H1 (cell line): ENCODE data around the gene PSTK. TPM values are rescaled to one million over a fixed set of nuclear protein-coding genes. Genes with fewer than 3 reads are reported as not detected.

ENCODE experiments used
- CTCF ChIA-PET: fragments of 300-600 bp; sonication (Branson Sonifier 250); formaldehyde crosslinking; loops from one replicate; lab custom pipeline; 2021; ENCODE audit not compliant: partially characterized antibody; lab: Charles Lee
- POLR2A ChIA-PET: fragments of 300-600 bp; sonication (Branson Sonifier 250); formaldehyde crosslinking; loops from one replicate; lab custom pipeline; 2021; ENCODE audit warnings: inconsistent platforms; ENCODE audit not compliant: partially characterized antibody; lab: Charles Lee
- DNase-seq, 2 experiments: peaks; one replicate each; pipeline versions ENCODE4 v3.0.0 to v3.0.0-alpha.2; 2010 to 2022; ENCODE audit warnings: low spot score in 2 of 2, low read depth in 1 of 2, mixed read lengths in 1 of 2
- FAIRE-seq: peaks from 2 replicates; lab custom pipeline; 2011; peaks lifted over from hg19 to GRCh38; lab: Jason Lieb, UNC
- H2AFZ ChIP-seq: 2 replicates; pipeline ENCODE4 v1.8.1; 2012; ENCODE audit warnings: low read length, inconsistent platforms
- H2AK5ac ChIP-seq: 2 replicates; pipeline ENCODE4 v1.6.1; 2013; ENCODE audit warnings: low read depth, low read length
- H2BK120ac ChIP-seq: replicated peaks from 2 replicates; pipeline ENCODE3; 2013; ENCODE audit warnings: low read depth, low read length, inconsistent platforms
- H2BK12ac ChIP-seq: 2 replicates; pipeline ENCODE4 v1.6.1; 2013; ENCODE audit warnings: low read depth, low read length
- H2BK15ac ChIP-seq: 2 replicates; pipeline ENCODE4 v1.6.1; 2013; ENCODE audit warnings: low read length
- H2BK20ac ChIP-seq: 2 replicates; pipeline ENCODE4 v1.6.1; 2013; ENCODE audit warnings: low read length
- H2BK5ac ChIP-seq: 2 replicates; pipeline ENCODE4 v1.6.1; 2013; ENCODE audit warnings: low read depth, low read length
- H3K14ac ChIP-seq: 2 replicates; pipeline ENCODE4 v1.6.1; 2013; ENCODE audit warnings: inconsistent platforms; ENCODE audit not compliant: insufficient read length
- H3K18ac ChIP-seq: 2 replicates; pipeline ENCODE4 v1.6.1; 2013; ENCODE audit warnings: low read length; ENCODE audit errors: extremely low read depth
- H3K23ac ChIP-seq: 2 replicates; pipeline ENCODE4 v1.6.1; 2013; ENCODE audit warnings: inconsistent platforms; ENCODE audit not compliant: insufficient read length
- H3K23me2 ChIP-seq: 2 replicates; pipeline ENCODE4 v1.6.1; 2013; ENCODE audit warnings: low read depth, low read length
- H3K27ac ChIP-seq: 2 replicates; pipeline ENCODE4 v1.6.1; 2011; ENCODE audit warnings: low read depth, low read length, inconsistent platforms
- H3K27me3 ChIP-seq, 4 experiments: replicated peaks in 1 of 4; 1 replicate in 1 of 4; 2 replicates in 3 of 4; pipeline versions ENCODE4 v1.6.1 to v1.8.1; 2011 to 2013; ENCODE audit warnings: low read length in 3 of 4, mild to moderate bottlenecking in 3 of 4, inconsistent platforms in 2 of 4, mixed read lengths in 2 of 4, moderate library complexity in 1 of 4; ENCODE audit not compliant: control insufficient read depth in 3 of 4, insufficient read depth in 3 of 4; ENCODE audit errors: extremely low read depth in 1 of 4
- H3K36me3 ChIP-seq, 4 experiments: 2 replicates each; pipeline versions ENCODE4 v1.6.1 to v1.8.1; 2011 to 2013; ENCODE audit warnings: mild to moderate bottlenecking in 4 of 4, low read length in 3 of 4, moderate library complexity in 2 of 4, control low read depth in 1 of 4, inconsistent platforms in 1 of 4; ENCODE audit not compliant: insufficient read depth in 4 of 4, control insufficient read depth in 2 of 4
- H3K4ac ChIP-seq: replicated peaks from 2 replicates; pipeline ENCODE3; 2013; ENCODE audit warnings: low read length, low read depth, mixed read lengths, inconsistent platforms; ENCODE audit not compliant: insufficient read length
- H3K4me1 ChIP-seq, 4 experiments: replicated peaks in 1 of 4; 1 replicate in 1 of 4; 2 replicates in 3 of 4; pipeline versions ENCODE4 v1.6.1 to v1.8.1; 2011 to 2013; ENCODE audit warnings: low read length in 3 of 4, inconsistent platforms in 2 of 4, mixed read lengths in 1 of 4; ENCODE audit not compliant: insufficient read depth in 4 of 4, control insufficient read depth in 3 of 4
- H3K4me2 ChIP-seq, 2 experiments: 2 replicates each; pipeline versions ENCODE4 v1.6.1 to v1.8.1; 2011 to 2013; ENCODE audit warnings: low read depth in 2 of 2, low read length in 2 of 2, control low read depth in 1 of 2, inconsistent platforms in 1 of 2, mild to moderate bottlenecking in 1 of 2; ENCODE audit not compliant: insufficient read depth in 1 of 2
- H3K4me3 ChIP-seq, 4 experiments: fragments of 200-600, 300-600 bp in 1 of 4; sonication (generic), shearing (Covaris generic), sonication (Bioruptor Twin) in 1 of 4; 2 replicates each; pipeline versions ENCODE4 v1.5.1 to v1.8.1; 2011 to 2016; ENCODE audit warnings: low read length in 4 of 4, low read depth in 3 of 4, control low read depth in 2 of 4, inconsistent platforms in 2 of 4, mild to moderate bottlenecking in 2 of 4, mixed read lengths in 1 of 4, moderate library complexity in 1 of 4; ENCODE audit not compliant: insufficient read depth in 2 of 4; ENCODE audit errors: extremely low read depth in 1 of 4
- H3K56ac ChIP-seq: replicated peaks from 2 replicates; pipeline ENCODE3; 2013; ENCODE audit warnings: low read depth, mild to moderate bottlenecking, mixed read lengths, low read length, inconsistent platforms; ENCODE audit not compliant: insufficient read length
- H3K79me1 ChIP-seq: 2 replicates; pipeline ENCODE4 v1.6.1; 2013; ENCODE audit warnings: low read depth, low read length, control low read depth
- H3K79me2 ChIP-seq, 2 experiments: 2 replicates each; pipeline versions ENCODE4 v1.6.1 to v1.8.1; 2012 to 2013; ENCODE audit warnings: low read length in 2 of 2, mild to moderate bottlenecking in 2 of 2, inconsistent platforms in 1 of 2; ENCODE audit not compliant: insufficient read depth in 2 of 2, control insufficient read depth in 1 of 2
- H3K9ac ChIP-seq, 4 experiments: replicated peaks in 1 of 4; 1 replicate in 1 of 4; 2 replicates in 3 of 4; pipeline versions ENCODE4 v1.6.1 to v1.8.1; 2011 to 2013; ENCODE audit warnings: low read depth in 3 of 4, low read length in 3 of 4, control low read depth in 2 of 4, mild to moderate bottlenecking in 2 of 4, moderate library complexity in 2 of 4, inconsistent platforms in 1 of 4; ENCODE audit errors: extremely low read depth in 1 of 4
- H3K9me3 ChIP-seq, 2 experiments: 2 replicates each; pipeline versions ENCODE4 v1.6.1 to v1.8.1; 2012 to 2013; ENCODE audit warnings: mild to moderate bottlenecking in 2 of 2, moderate library complexity in 2 of 2, control low read depth in 1 of 2, inconsistent platforms in 1 of 2, low read depth in 1 of 2, low read length in 1 of 2, mixed read lengths in 1 of 2; ENCODE audit not compliant: insufficient read depth in 2 of 2
- H4K20me1 ChIP-seq, 2 experiments: replicated peaks in 1 of 2; 2 replicates each; pipeline versions ENCODE3 to v1.8.1; 2011 to 2013; ENCODE audit warnings: inconsistent platforms in 2 of 2, low read length in 2 of 2, mild to moderate bottlenecking in 1 of 2; ENCODE audit not compliant: insufficient read depth in 2 of 2, control insufficient read depth in 1 of 2
- H4K5ac ChIP-seq: 2 replicates; pipeline ENCODE4 v1.6.1; 2013; ENCODE audit warnings: low read length, low read depth, mixed read lengths, inconsistent platforms; ENCODE audit not compliant: insufficient read length
- H4K8ac ChIP-seq: 2 replicates; pipeline ENCODE4 v1.8.0; 2013; ENCODE audit warnings: mild to moderate bottlenecking, moderate library complexity, low read length, inconsistent platforms; ENCODE audit not compliant: insufficient read depth; ENCODE audit errors: extremely low read depth
- H4K91ac ChIP-seq: replicated peaks from 2 replicates; pipeline ENCODE3; 2013; ENCODE audit warnings: low read length, mixed read lengths, inconsistent platforms; ENCODE audit not compliant: insufficient read length
- ATF3 ChIP-seq: IDR thresholded peaks from 2 replicates; pipeline ENCODE4 v1.6.1; 2011; ENCODE audit warnings: low read depth, mild to moderate bottlenecking, low read length; ENCODE audit not compliant: insufficient read depth
- CEBPB ChIP-seq: IDR thresholded peaks from 2 replicates; pipeline ENCODE4 v1.6.1; 2012; ENCODE audit warnings: low read depth, low read length
- CHD2 ChIP-seq: IDR thresholded peaks from 2 replicates; pipeline ENCODE4 v1.6.1; 2012; ENCODE audit warnings: low read length, improper control_type of control experiment
- EP300 ChIP-seq, 2 experiments: IDR thresholded peaks; 1 replicate in 1 of 2; 2 replicates in 1 of 2; pipeline ENCODE4 v1.6.1; 2011 to 2012; ENCODE audit warnings: low read depth in 2 of 2, low read length in 2 of 2, mild to moderate bottlenecking in 2 of 2, borderline replicate concordance in 1 of 2, inconsistent platforms in 1 of 2, moderate library complexity in 1 of 2
- HDAC2 ChIP-seq, 2 experiments: fragments of 300-600 bp in 1 of 2; sonication (generic) in 1 of 2; IDR thresholded peaks; 2 replicates each; pipeline ENCODE4 v1.6.1; 2011 to 2012; ENCODE audit warnings: low read depth in 2 of 2, low read length in 2 of 2, mild to moderate bottlenecking in 2 of 2, moderate library complexity in 2 of 2, borderline replicate concordance in 1 of 2, inconsistent platforms in 1 of 2
- SP4 ChIP-seq: IDR thresholded peaks from 2 replicates; pipeline ENCODE4 v1.6.1; 2012; ENCODE audit warnings: low read length, inconsistent platforms
- WGBS, 2 experiments: shearing (Covaris generic) in 1 of 2; methylation state at CpG; one replicate each; pipeline versions ENCODE4 v1.1.6 to v1.1.7; 2013 to 2015; ENCODE audit warnings: low lambda C conversion rate in 2 of 2, mixed read lengths in 2 of 2, inconsistent platforms in 1 of 2, low coverage in 1 of 2, missing lambda C conversion rate in 1 of 2; ENCODE audit not compliant: insufficient replicate concordance in 2 of 2, insufficient coverage in 1 of 2, insufficient read length in 1 of 2; ENCODE audit errors: extremely low coverage in 1 of 2, missing lambda C conversion rate in 1 of 2; 5-methylcytosine and 5-hydroxymethylcytosine counted together
- polyA plus RNA-seq, 7 experiments: library from polyadenylated mRNA; depleted of rRNA in 3 of 7; stranded (reverse) in 5 of 7; unstranded in 2 of 7; fragments of >200 nt in 5 of 7; fragments of 200-250 nt in 2 of 7; gene quantifications; 1 replicate in 5 of 7; 2 replicates in 1 of 7; 4 replicates in 1 of 7; pipeline versions ENCODE4 v1.2.1 to v1.2.3, GENCODE V29; 2011 to 2013; ENCODE audit warnings: missing spikeins in 2 of 7, mixed read lengths in 2 of 7
- total RNA-seq: library from RNA; stranded (reverse); fragmentation: NEBNext Ultra II Directional; extraction: Animal tissue kit (Norgen Biotek cat#: 25700); gene quantifications from 2 replicates; pipeline ENCODE4 v1.2.1, GENCODE V29; 2021

Gene PSTK
- total and polyA plus RNA-seq, 2 of the 8 experiments (the other 6 are each of a cell fraction or from before 2014, with no cell fraction given), result 4.4 to 6.6 TPM

- H3K23ac ChIP-seq, result no peak overlapping the region
- H4K91ac ChIP-seq, result no peak overlapping the region
- no peaks in the 10 kb centered on the region for H4K20me1 ChIP-seq
- FAIRE-seq (no peak), DNase-seq (no peak)
- H3K4me2 ChIP-seq, result no peak overlapping the region
- H2BK12ac ChIP-seq, result no peak overlapping the region
- 68% methylated on average over 3 of the region's 3 CpGs; no CpG with 5 or more reads in 1 of the 2 experiments for WGBS, 2 experiments
- H3K36me3 ChIP-seq, result no peaks in the 10 kb centered on the region
- H3K79me1 ChIP-seq, result no peaks in the 10 kb centered on the region
- H2BK5ac ChIP-seq, result no peak overlapping the region
- H3K27ac ChIP-seq, result no peak overlapping the region
- H2AFZ ChIP-seq, result no peak overlapping the region
- peaks cover 5 to 16% of the 10 kb centered on the region in 2 experiments for H3K9me3 ChIP-seq
- no peaks in the 10 kb centered on the region for H3K4me1 ChIP-seq
- no peaks in the 10 kb centered on the region for H3K79me2 ChIP-seq
- no peak overlapping the region for H4K8ac ChIP-seq
- no peak overlapping the region for H3K9ac ChIP-seq
- CTCF ChIA-PET, result interaction anchor here (0.7 kb wide), 1 partner anchor 1661 kb away, joined by 3 read pairs; no protein-coding TSS in a partner anchor
- TF ChIP-seq CEBPB (no peak), ATF3 (no peak), EP300 (IDR thresholded peaks at IDR 0.05; ENCODE audit: borderline replicate concordance in 1 of 2, low read depth in 2 of 2, low read length in 2 of 2) (no peak), HDAC2 (IDR thresholded peaks at IDR 0.05; ENCODE audit: borderline replicate concordance in 1 of 2, low read depth in 2 of 2, low read length in 2 of 2) (no peak), SP4 (no peak), CHD2 (no peak)
- no peak overlapping the region for H2AK5ac ChIP-seq
- no peak overlapping the region for H2BK15ac ChIP-seq
- H3K4ac ChIP-seq, result no peak overlapping the region
- no peaks in the 10 kb centered on the region for H3K23me2 ChIP-seq
- H2BK120ac ChIP-seq, result no peak overlapping the region
- POLR2A ChIA-PET, result interaction anchor here (1.0 kb wide), 1 partner anchor 18 kb away, joined by 3 read pairs; the partner anchor contains the start of gene PSTK
- no peak overlapping the region for H3K18ac ChIP-seq
- no peak overlapping the region for H3K4me3 ChIP-seq
- no peak overlapping the region for H2BK20ac ChIP-seq
- no peaks in the 10 kb centered on the region; a peak in 2 of 7 replicates for H3K27me3 ChIP-seq
- H3K14ac ChIP-seq, result no peak overlapping the region
- H3K56ac ChIP-seq, result no peak overlapping the region
- no peak overlapping the region for H4K5ac ChIP-seq
Measured at GRCh38 chr10:122962405-122962804, 17.8 kb upstream of the PSTK start.
